NCI-H510A (cell line): ENCODE results near the gene PPM1K.
"Not testable (repeated sequence)": the region's sequence is repeated elsewhere in the genome, so short reads cannot be mapped to it uniquely, and the experiment has no call there.

Experiments used
- DNase-seq: peaks from one replicate; lab custom pipeline; 2025; lab: John Stamatoyannopoulos, UW

PPM1K gene

GRCh38 chr4:88284439-88285234, at the start of gene PPM1K:
TSS of gene PPM1K (minus strand) at chr4:88284561. CDS start at chr4:88278583, 5,978 bp downstream.
- peak; percentile 97 for DNase-seq

- no peak for DNase-seq
Observed at GRCh38 chr4:88333741-88334405, 49.5 kb upstream of the PPM1K start.

GRCh38 chr4:88327665-88328064, 43.3 kb upstream of the PPM1K start:
- no peak for DNase-seq

DNA sequence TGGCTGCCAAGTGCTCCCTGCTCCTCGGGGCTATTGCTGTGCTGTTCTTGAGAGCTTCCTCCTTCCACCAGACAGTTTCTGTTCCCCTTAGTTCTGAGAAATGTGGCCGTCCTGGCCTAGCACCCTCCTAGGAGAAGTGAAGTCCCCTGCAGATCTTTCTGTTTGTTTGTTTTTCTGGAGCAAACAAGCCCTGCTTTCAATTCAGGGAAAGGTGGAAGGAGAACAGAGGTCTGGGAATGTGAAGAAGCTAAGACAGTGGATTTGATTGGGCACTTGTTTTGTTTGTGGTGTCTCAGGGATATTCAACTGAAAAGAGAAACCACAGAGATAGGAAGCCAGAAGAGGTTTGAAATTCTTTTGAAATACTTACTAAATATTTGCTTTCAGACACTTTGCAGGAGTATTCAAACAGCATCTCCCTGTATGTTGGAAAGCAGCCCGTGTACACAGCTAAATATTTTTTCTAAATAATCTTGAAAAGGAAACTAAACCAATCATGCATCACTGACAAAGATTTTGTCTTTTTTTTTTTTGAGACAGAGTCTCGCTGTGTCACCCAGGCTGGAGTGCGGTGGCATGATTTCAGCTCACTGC, 36.5 kb upstream of the PPM1K start:
- DNase-seq: no peak

GRCh38 chr4:88320224-88320779, 35.9 kb upstream of the PPM1K start:
- DNase-seq: no peak

- no peak for DNase-seq
Observed at GRCh38 chr4:88318751-88319350, 34.5 kb upstream of the PPM1K start.

- DNase-seq: no peak
Observed at GRCh38 chr4:88315460-88316017, 31.2 kb upstream of the PPM1K start.

GRCh38 chr4:88313088-88313624, 28.8 kb upstream of the PPM1K start:
- not testable (repeated sequence) for DNase-seq

DNA sequence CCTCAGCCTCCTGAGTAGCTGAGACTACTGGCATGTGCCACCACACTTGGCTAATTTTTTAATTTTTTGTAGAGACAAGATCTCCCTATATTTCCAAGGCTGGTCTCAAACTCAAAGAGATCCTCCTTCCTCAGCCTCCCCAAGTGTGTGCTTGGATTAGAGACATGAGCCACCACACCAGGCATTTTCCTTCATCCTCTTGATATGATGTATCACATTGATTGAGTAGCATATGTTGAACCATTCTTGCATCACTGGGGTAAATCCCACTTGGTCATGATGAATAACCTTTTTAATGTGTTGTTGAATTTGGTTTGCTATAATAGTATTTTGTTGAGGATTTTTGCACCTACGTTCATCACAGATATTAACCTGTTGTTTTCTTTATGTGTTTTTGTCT, 24.2 kb upstream of the PPM1K start:
- DNase-seq: no peak

GRCh38 chr4:88297725-88298454, 13.5 kb upstream of the PPM1K start:
- DNase-seq: no peak

DNA sequence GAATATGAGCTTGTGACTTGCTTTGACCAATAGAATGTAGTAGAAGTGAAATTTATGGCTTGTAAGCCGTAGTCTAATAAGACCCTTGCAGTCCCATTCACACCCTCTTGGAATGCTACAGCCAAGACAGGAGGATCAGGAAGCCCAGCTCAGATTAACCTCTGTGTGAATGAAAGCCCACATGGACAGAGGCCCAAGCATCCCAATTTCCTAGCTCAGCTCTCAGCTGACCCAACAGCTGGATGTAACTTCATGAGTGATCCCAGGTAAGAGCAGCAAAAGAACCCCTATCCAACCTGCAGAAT, 12.8 kb upstream of the PPM1K start:
- no peak for DNase-seq

GRCh38 chr4:88296413-88297211, 12.3 kb upstream of the PPM1K start:
- DNase-seq: no peak

DNA sequence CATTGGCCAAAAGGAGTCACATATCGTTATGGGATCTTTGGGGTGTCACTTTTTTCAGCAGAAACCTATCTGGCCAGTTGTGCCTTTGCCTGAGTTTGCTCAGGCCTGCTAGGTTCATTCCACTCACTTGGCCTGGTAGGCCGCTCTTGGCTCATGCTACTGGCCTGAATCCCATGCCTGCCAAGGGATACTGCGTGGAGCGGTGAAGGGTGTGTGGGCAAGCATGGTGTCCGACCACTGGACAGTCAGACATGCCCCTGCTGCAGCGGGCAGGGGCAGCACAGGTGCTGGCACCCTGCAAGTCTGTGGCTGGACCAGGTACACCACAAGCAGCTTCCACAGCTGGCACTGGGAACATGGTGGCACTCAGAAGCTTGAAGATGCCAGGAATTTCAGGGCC, 11.3 kb upstream of the PPM1K start:
- DNase-seq: no peak

DNA sequence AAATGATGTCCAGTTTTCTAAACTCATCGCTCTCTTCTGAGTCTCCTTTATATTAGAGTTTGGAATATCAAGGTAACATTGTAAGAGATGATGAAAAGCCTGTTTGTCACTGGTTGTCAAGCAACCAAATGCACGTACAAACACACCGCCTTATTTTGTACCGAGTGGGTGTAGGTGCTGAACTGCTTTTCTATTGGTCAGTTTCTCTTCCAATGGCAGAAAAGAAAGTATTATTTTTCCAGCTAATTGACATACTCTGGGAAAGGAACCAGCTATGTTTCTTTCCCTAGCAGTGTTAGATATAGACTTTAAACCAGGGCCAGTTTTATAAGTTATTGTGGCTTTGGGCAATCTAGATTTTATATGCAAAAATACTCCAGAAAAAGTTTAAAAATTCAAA, 6.6 kb upstream of the PPM1K start:
- DNase-seq: no peak

GRCh38 chr4:88286897-88287296, 2.5 kb upstream of the PPM1K start:
- no peak for DNase-seq

DNA sequence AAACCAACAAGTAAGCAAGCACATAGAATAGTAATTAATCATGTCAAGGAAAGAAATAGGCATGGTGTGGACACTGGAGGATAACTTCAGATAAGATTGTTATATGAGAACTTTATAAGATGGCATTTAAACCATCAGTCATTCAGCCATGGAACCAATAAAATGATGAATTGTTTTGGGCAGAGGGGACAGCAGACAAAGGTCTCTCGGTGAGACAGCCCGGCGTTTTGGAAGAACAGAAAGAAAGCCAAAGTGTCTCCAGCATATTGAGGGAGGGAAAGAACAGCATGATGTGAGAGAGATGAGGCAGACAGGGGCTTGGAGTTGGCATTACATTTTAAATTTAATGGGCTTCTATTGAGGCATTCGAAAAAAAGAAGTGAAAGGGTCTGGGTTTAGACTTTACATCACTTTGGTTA, 883 bp upstream of the PPM1K start:
- DNase-seq: no peak

- DNase-seq: peak; percentile 41
Observed at GRCh38 chr4:88283661-88284438, 511 bp downstream of the PPM1K start.

- DNase-seq: no peak
Observed at GRCh38 chr4:88280228-88280795, 4.0 kb downstream of the PPM1K start.

DNA sequence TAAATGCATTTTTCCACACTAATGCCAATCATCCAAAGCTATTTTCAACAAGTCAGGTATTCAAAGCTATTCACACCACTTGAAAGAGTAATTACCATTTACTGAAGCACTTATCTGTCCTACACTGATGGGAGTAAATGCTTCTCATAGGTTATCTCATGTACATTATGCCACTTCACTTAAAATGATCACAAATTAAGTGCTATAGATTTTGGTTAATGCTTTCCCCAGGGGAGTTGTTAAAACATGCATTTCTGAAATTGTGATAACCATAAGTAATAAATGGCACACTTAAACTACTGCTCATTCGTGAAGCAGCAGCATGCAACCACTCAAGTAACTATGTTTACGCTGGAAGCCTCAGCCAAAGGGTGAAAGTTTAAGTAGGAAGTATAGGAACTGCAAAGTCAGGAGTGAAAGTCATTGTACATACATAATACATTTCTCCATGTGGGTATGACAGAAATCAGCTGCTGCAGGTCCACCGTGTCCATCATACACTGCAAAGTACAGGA, 6.6 kb downstream of the PPM1K start:
- no peak for DNase-seq
